Suprapubic skin (tissue), 3 donors: Measurements from ENCODE around the gene REV3L.

Experiments used
- CTCF ChIP-seq, 2 donors: fragments of 200-600 bp in 1 of 2; fragments of 450-650 bp in 1 of 2; sonication (generic) in 1 of 2; IDR thresholded peaks; one replicate each; pipeline ENCODE4 v1.5.1; 2016 to 2019; ENCODE audit warnings: antibody characterized with exemption in 2 of 2, mild to moderate bottlenecking in 1 of 2, moderate library complexity in 1 of 2
- EP300 ChIP-seq: sonication (generic); formaldehyde crosslinking; IDR thresholded peaks from one replicate; pipeline ENCODE4 v1.6.1; 2017; ENCODE audit warnings: antibody characterized with exemption

- TF ChIP-seq CTCF (IDR thresholded peaks at IDR 0.05) (no peak), EP300 (no peak)
Measured at GRCh38 chr6:111407686-111408085, 75.3 kb downstream of the REV3L start.
